OCI-LY1 (cell line): ENCODE data around the gene REC8.

Experiments used
- H2AFZ ChIP-seq: fragments of 200-600 bp; sonication (generic), shearing (Covaris generic); 2 replicates; pipeline ENCODE4 v1.6.0; 2014; ENCODE audit warnings: antibody characterized with exemption, mild to moderate bottlenecking, low read length
- H3F3A ChIP-seq: fragments of 200-600 bp; sonication (generic), shearing (Covaris generic); 2 replicates; pipeline ENCODE4 v1.6.0; 2014; ENCODE audit warnings: mild to moderate bottlenecking, antibody characterized with exemption, low read length, moderate library complexity; ENCODE audit not compliant: insufficient read depth
- H3K27ac ChIP-seq: fragments of 200-600 bp; sonication (generic); 2 replicates; pipeline ENCODE4 v1.5.1; 2014; ENCODE audit warnings: low read length, mixed run types, mild to moderate bottlenecking, low read depth; ENCODE audit not compliant: poor library complexity, severe bottlenecking
- H3K27me3 ChIP-seq: fragments of 200-600 bp; sonication (generic); 2 replicates; pipeline ENCODE4 v1.6.0; 2014; ENCODE audit warnings: antibody characterized with exemption, mild to moderate bottlenecking, low read length, moderate library complexity; ENCODE audit not compliant: insufficient read depth
- H3K36me3 ChIP-seq: fragments of 200-600 bp; sonication (generic); 2 replicates; pipeline ENCODE4 v1.6.1; 2014; ENCODE audit warnings: mild to moderate bottlenecking, antibody characterized with exemption, low read length, moderate library complexity, mixed read lengths; ENCODE audit not compliant: insufficient read depth
- H3K4me1 ChIP-seq: fragments of 200-600 bp; sonication (generic); 2 replicates; pipeline ENCODE4 v1.5.1; 2014; ENCODE audit warnings: mild to moderate bottlenecking, low read length, moderate library complexity; ENCODE audit not compliant: insufficient read depth, severe bottlenecking
- H3K4me2 ChIP-seq: fragments of 200-600 bp; sonication (generic), shearing (Covaris generic); 2 replicates; pipeline ENCODE4 v1.6.1; 2014; ENCODE audit warnings: low read length
- H3K4me3 ChIP-seq: fragments of 200-600 bp; sonication (generic); 2 replicates; pipeline ENCODE4 v1.5.1; 2014; ENCODE audit warnings: low read length, low read depth, mild to moderate bottlenecking, mixed read lengths; ENCODE audit not compliant: poor library complexity, severe bottlenecking
- H3K79me2 ChIP-seq: fragments of 200-600 bp; shearing (Covaris generic); 2 replicates; pipeline ENCODE4 v1.6.1; 2016; ENCODE audit warnings: mixed run types, low read length, mixed read lengths; ENCODE audit not compliant: insufficient read depth
- H3K9ac ChIP-seq: fragments of 200-600 bp; sonication (generic), shearing (Covaris generic); 2 replicates; pipeline ENCODE4 v1.6.1; 2014; ENCODE audit warnings: mild to moderate bottlenecking, low read length, mixed read lengths
- H3K9me2 ChIP-seq: fragments of 200-600 bp; sonication (generic), shearing (Covaris generic); 2 replicates; pipeline ENCODE4 v1.6.1; 2014; ENCODE audit warnings: low read depth, mild to moderate bottlenecking, low read length, mixed read lengths
- H3K9me3 ChIP-seq: fragments of 200-600 bp; shearing (Covaris generic); 2 replicates; pipeline ENCODE4 v1.6.1; 2014; ENCODE audit warnings: low read length, mixed read lengths
- H4K20me1 ChIP-seq: fragments of 200-600 bp; sonication (generic), shearing (Covaris generic); 2 replicates; pipeline ENCODE4 v1.6.0; 2016; ENCODE audit warnings: mild to moderate bottlenecking, low read length; ENCODE audit not compliant: insufficient read depth
- CTCF ChIP-seq: fragments of 200-600 bp; sonication (generic), shearing (Covaris generic); IDR thresholded peaks from 2 replicates; pipeline ENCODE4 v1.5.1; 2017; ENCODE audit warnings: mild to moderate bottlenecking, antibody characterized with exemption, low read length, moderate library complexity, mixed read lengths
- EZH2 ChIP-seq: fragments of 200-600 bp; sonication (generic), shearing (Covaris generic); IDR thresholded peaks from 2 replicates; pipeline ENCODE4 v1.8.0; 2017; ENCODE audit warnings: borderline replicate concordance, mixed run types, mild to moderate bottlenecking, antibody characterized with exemption, low read length, moderate library complexity, mixed read lengths

REC8 gene

GRCh38 chr14:24146453-24146977 lies 25.4 kb upstream of the REC8 start, which contains the start of gene PSME2:
PSME2 (minus strand) TSS chr14:24146610; CDS start chr14:24146581, 29 bp downstream.
- no peak within 1 kb of the TSS for H2AFZ ChIP-seq
- no peaks in the 10 kb centered on the region for H3K27me3 ChIP-seq
- peaks cover 28% of the 10 kb centered on the region for H3K4me1 ChIP-seq
- H3F3A ChIP-seq = no peaks in the 10 kb centered on the region
- no peaks in the 10 kb centered on the region for H3K9me3 ChIP-seq
- H3K9me2 ChIP-seq = no peaks in the 10 kb centered on the region
- H3K27ac ChIP-seq = peak within 1 kb of the TSS; percentile 82
- peaks cover 6% of the 10 kb centered on the region; the same call in 1 of the 2 replicates for H3K79me2 ChIP-seq
- peak within 1 kb of the TSS; percentile 97 for H3K4me3 ChIP-seq
- no peak for TF ChIP-seq CTCF
- no peak for TF ChIP-seq EZH2
- peak within 1 kb of the TSS; percentile 98 for H3K4me2 ChIP-seq
- peak within 1 kb of the TSS; percentile 99 for H3K9ac ChIP-seq
- H3K36me3 ChIP-seq = peaks cover 55% of the 10 kb centered on the region
- no peaks in the 10 kb centered on the region for H4K20me1 ChIP-seq

GRCh38 chr14:24146978-24147760 lies 24.7 kb upstream of the REC8 start, which contains the start of gene RNF31:
RNF31 (plus strand) TSS chr14:24147498; CDS start chr14:24147699, 201 bp downstream.
- Histone ChIP-seq H3K27ac (peak within 1 kb of the TSS; percentile 82), H3K9me2 (no peaks in the 10 kb centered on the region), H3K9ac (peak within 1 kb of the TSS; percentile 99), H2AFZ (no peak within 1 kb of the TSS), H3K4me1 (peaks cover 23% of the 10 kb centered on the region), H3K9me3 (no peaks in the 10 kb centered on the region), H3K27me3 (no peaks in the 10 kb centered on the region), H3K4me3 (peak within 1 kb of the TSS; percentile 97), H3K4me2 (peak within 1 kb of the TSS; percentile 98), H3F3A (no peaks in the 10 kb centered on the region), H4K20me1 (no peaks in the 10 kb centered on the region), H3K79me2 (peaks cover 6% of the 10 kb centered on the region; the same call in 1 of the 2 replicates), H3K36me3 (peaks cover 60% of the 10 kb centered on the region)
- no peak for TF ChIP-seq EZH2
- TF ChIP-seq CTCF = no peak

GRCh38 chr14:24147761-24148428 lies 24.0 kb upstream of the REC8 start:
- H3F3A ChIP-seq = no peaks in the 10 kb centered on the region
- peak overlapping the region; percentile 97 for H3K4me3 ChIP-seq
- peaks cover 6% of the 10 kb centered on the region; the same call in 1 of the 2 replicates for H3K79me2 ChIP-seq
- no peak overlapping the region for H2AFZ ChIP-seq
- no peak for TF ChIP-seq EZH2
- TF ChIP-seq CTCF = no peak
- peaks cover 21% of the 10 kb centered on the region for H3K4me1 ChIP-seq
- H3K4me2 ChIP-seq = peak overlapping the region; percentile 98
- no peaks in the 10 kb centered on the region for H3K9me3 ChIP-seq
- no peak overlapping the region for H3K27ac ChIP-seq
- no peaks in the 10 kb centered on the region for H3K9me2 ChIP-seq
- peak overlapping the region; percentile 92 for H3K9ac ChIP-seq
- H4K20me1 ChIP-seq = no peaks in the 10 kb centered on the region
- peaks cover 63% of the 10 kb centered on the region for H3K36me3 ChIP-seq
- H3K27me3 ChIP-seq = no peaks in the 10 kb centered on the region
